Posterior cingulate gyrus (tissue), 11 donors: ENCODE measurements around the gene GPR42.
"Not testable (repeated sequence)": the region's sequence is repeated elsewhere in the genome, so short reads cannot be mapped to it uniquely, and the experiment has no call there.

ENCODE experiments used
- DNase-seq, 10 donors: peaks; one replicate each; pipeline versions ENCODE4 v3.0.0 to v3.0.0-alpha.2; 2020 to 2021; ENCODE audit warnings: mixed read lengths in 3 of 10
- intact Hi-C: fragments of 100-400 bp; cut with DNase I; formaldehyde crosslinking; loops from one replicate; pipeline ENCODE4 v1.15.1; 2023

Gene GPR42

GRCh38 chr19:35360880-35361420 is 9.9 kb upstream of the GPR42 start:
- intact Hi-C loops = no loop called here
- DNase-seq = no peak

- peak in 1 of 10 donors; percentile 8 for DNase-seq
- intact Hi-C loops = no loop called here
Measured at GRCh38 chr19:35362261-35363000, 8.4 kb upstream of the GPR42 start.

GRCh38 chr19:35363001-35363590 is 7.8 kb upstream of the GPR42 start:
- intact Hi-C loops = no loop called here
- peak in 2 of 10 donors; percentile 21 to 41 for DNase-seq

- intact Hi-C loops = no loop called here
- DNase-seq = peak in 1 of 10 donors; percentile 25
Measured at GRCh38 chr19:35363711-35364425, 7.0 kb upstream of the GPR42 start.

GRCh38 chr19:35365303-35365702 is 5.6 kb upstream of the GPR42 start:
- DNase-seq = no peak
- intact Hi-C loops = no loop called here

- intact Hi-C loops = no loop called here
- DNase-seq = no peak
Measured at GRCh38 chr19:35368378-35368777, 2.5 kb upstream of the GPR42 start.

- intact Hi-C loops = no loop called here
Measured at GRCh38 chr19:35369522-35369921, 1.3 kb upstream of the GPR42 start.

GRCh38 chr19:35373492-35373891 is 2.6 kb downstream of the GPR42 start:
- DNase-seq = peak in 1 of 10 donors; percentile 5
- intact Hi-C loops = no loop called here

More at GRCh38 chr19:35369522-35369921, 1.3 kb upstream of the GPR42 start:
- no peak for DNase-seq

- intact Hi-C loops, DNase-seq: not testable (repeated sequence)
Measured at GRCh38 chr19:35374031-35374430, 3.2 kb downstream of the GPR42 start.

- intact Hi-C loops = no loop called here
Measured at GRCh38 chr19:35375505-35376307, 4.8 kb downstream of the GPR42 start.

GRCh38 chr19:35377656-35378055 is 6.8 kb downstream of the GPR42 start:
- DNase-seq = no peak
- intact Hi-C loops = no loop called here

More at GRCh38 chr19:35375505-35376307, 4.8 kb downstream of the GPR42 start:
- DNase-seq = peak in 1 of 10 donors; percentile 59

- no peak for DNase-seq
- intact Hi-C loops = no loop called here
Measured at GRCh38 chr19:35378356-35378755, 7.5 kb downstream of the GPR42 start.

- intact Hi-C loops = not testable (repeated sequence)
- DNase-seq = peak in 1 of 10 donors; percentile 14
Measured at GRCh38 chr19:35379545-35379944, 8.7 kb downstream of the GPR42 start.

- intact Hi-C loops = no loop called here
Measured at GRCh38 chr19:35379992-35380391, 9.1 kb downstream of the GPR42 start.

GRCh38 chr19:35380450-35381124 is 9.7 kb downstream of the GPR42 start:
- intact Hi-C loops = no loop called here
- DNase-seq = peak in 1 of 10 donors; percentile 32

More at GRCh38 chr19:35379992-35380391, 9.1 kb downstream of the GPR42 start:
- DNase-seq = no peak

- no peak for DNase-seq
- intact Hi-C loops = no loop called here
Measured at GRCh38 chr19:35381318-35381717, 10.4 kb downstream of the GPR42 start.

- DNase-seq = no peak
Measured at GRCh38 chr19:35381926-35382325, 11.1 kb downstream of the GPR42 start.

GRCh38 chr19:35383536-35383935 is 12.7 kb downstream of the GPR42 start:
- DNase-seq = no peak
- intact Hi-C loops = no loop called here

More at GRCh38 chr19:35381926-35382325, 11.1 kb downstream of the GPR42 start:
- intact Hi-C loops = no loop called here

GRCh38 chr19:35388277-35389054 is 17.6 kb downstream of the GPR42 start:
- intact Hi-C loops = no loop called here
- no peak for DNase-seq
